ENCODE data around the gene CMC2.

Gene CMC2

GRCh38 chr16:80954985-80955384, 51.7 kb downstream of the CMC2 start:
- H2AFZ ChIP-seq (ENCODE audit: low read depth, low read length) = no peak overlapping the region
- H3K36me3 ChIP-seq (ENCODE audit: insufficient read depth, low read length) = no peaks in the 10 kb centered on the region
- H3K4me1 ChIP-seq (ENCODE audit: insufficient read depth, low read length) = no peaks in the 10 kb centered on the region
- no peak overlapping the region for H3K4me3 ChIP-seq (ENCODE audit: low read length)
- H3K27me3 ChIP-seq (ENCODE audit: insufficient read depth, low read length) = no peaks in the 10 kb centered on the region
- no peaks in the 10 kb centered on the region for H3K9me3 ChIP-seq (ENCODE audit: low read length)

- no peak overlapping the region for H3K4me3 ChIP-seq (ENCODE audit: low read length)
- no peaks in the 10 kb centered on the region for H3K9me3 ChIP-seq (ENCODE audit: low read length)
- H2AFZ ChIP-seq (ENCODE audit: low read depth, low read length) = no peak overlapping the region
- H3K4me1 ChIP-seq (ENCODE audit: insufficient read depth, low read length) = peaks cover 13% of the 10 kb centered on the region
- no peaks in the 10 kb centered on the region for H3K36me3 ChIP-seq (ENCODE audit: insufficient read depth, low read length)
- no peaks in the 10 kb centered on the region for H3K27me3 ChIP-seq (ENCODE audit: insufficient read depth, low read length)
Observed at GRCh38 chr16:80948886-80949493, 57.7 kb downstream of the CMC2 start.

GRCh38 chr16:80947708-80948625, 58.7 kb downstream of the CMC2 start:
- Histone ChIP-seq H3K4me1 (ENCODE audit: insufficient read depth, low read length) (peaks cover 13% of the 10 kb centered on the region), H3K36me3 (ENCODE audit: insufficient read depth, low read length) (no peaks in the 10 kb centered on the region), H3K27me3 (ENCODE audit: insufficient read depth, low read length) (no peaks in the 10 kb centered on the region), H2AFZ (ENCODE audit: low read depth, low read length) (no peak overlapping the region), H3K4me3 (ENCODE audit: low read length) (no peak overlapping the region), H3K9me3 (ENCODE audit: low read length) (no peaks in the 10 kb centered on the region)

GRCh38 chr16:80947239-80947638, 59.4 kb downstream of the CMC2 start:
- Histone ChIP-seq H3K9me3 (ENCODE audit: low read length) (no peaks in the 10 kb centered on the region), H3K4me1 (ENCODE audit: insufficient read depth, low read length) (peaks cover 13% of the 10 kb centered on the region), H3K27me3 (ENCODE audit: insufficient read depth, low read length) (no peaks in the 10 kb centered on the region), H3K36me3 (ENCODE audit: insufficient read depth, low read length) (no peaks in the 10 kb centered on the region), H2AFZ (ENCODE audit: low read depth, low read length) (no peak overlapping the region), H3K4me3 (ENCODE audit: low read length) (no peak overlapping the region)

GRCh38 chr16:80946481-80946880, 60.2 kb downstream of the CMC2 start:
- Histone ChIP-seq H3K9me3 (ENCODE audit: low read length) (no peaks in the 10 kb centered on the region), H2AFZ (ENCODE audit: low read depth, low read length) (no peak overlapping the region), H3K27me3 (ENCODE audit: insufficient read depth, low read length) (no peaks in the 10 kb centered on the region), H3K36me3 (ENCODE audit: insufficient read depth, low read length) (no peaks in the 10 kb centered on the region), H3K4me3 (ENCODE audit: low read length) (no peak overlapping the region), H3K4me1 (ENCODE audit: insufficient read depth, low read length) (peaks cover 13% of the 10 kb centered on the region)

- Histone ChIP-seq H3K4me3 (ENCODE audit: low read length) (no peak overlapping the region), H2AFZ (ENCODE audit: low read depth, low read length) (no peak overlapping the region), H3K9me3 (ENCODE audit: low read length) (no peaks in the 10 kb centered on the region), H3K27me3 (ENCODE audit: insufficient read depth, low read length) (no peaks in the 10 kb centered on the region), H3K4me1 (ENCODE audit: insufficient read depth, low read length) (peaks cover 8% of the 10 kb centered on the region), H3K36me3 (ENCODE audit: insufficient read depth, low read length) (no peaks in the 10 kb centered on the region)
Observed at GRCh38 chr16:80940069-80940856, 66.4 kb downstream of the CMC2 start.

- Histone ChIP-seq H3K27me3 (ENCODE audit: insufficient read depth, low read length) (peaks cover 7% of the 10 kb centered on the region), H3K9me3 (ENCODE audit: low read length) (no peaks in the 10 kb centered on the region), H2AFZ (ENCODE audit: low read depth, low read length) (no peak overlapping the region), H3K4me3 (ENCODE audit: low read length) (no peak overlapping the region), H3K36me3 (ENCODE audit: insufficient read depth, low read length) (no peaks in the 10 kb centered on the region), H3K4me1 (ENCODE audit: insufficient read depth, low read length) (peaks cover 8% of the 10 kb centered on the region)
Observed at GRCh38 chr16:80938879-80939260, 67.8 kb downstream of the CMC2 start.

- no peak overlapping the region for H2AFZ ChIP-seq (ENCODE audit: low read depth, low read length)
- H3K4me1 ChIP-seq (ENCODE audit: insufficient read depth, low read length) = peaks cover 8% of the 10 kb centered on the region
- no peak overlapping the region for H3K4me3 ChIP-seq (ENCODE audit: low read length)
- H3K27me3 ChIP-seq (ENCODE audit: insufficient read depth, low read length) = peaks cover 9% of the 10 kb centered on the region
- H3K9me3 ChIP-seq (ENCODE audit: low read length) = no peaks in the 10 kb centered on the region
- H3K36me3 ChIP-seq (ENCODE audit: insufficient read depth, low read length) = no peaks in the 10 kb centered on the region
Observed at GRCh38 chr16:80938004-80938878, 68.4 kb downstream of the CMC2 start.

GRCh38 chr16:80936410-80936809, 70.3 kb downstream of the CMC2 start:
- H3K4me3 ChIP-seq (ENCODE audit: low read length) = no peak overlapping the region
- peaks cover 8% of the 10 kb centered on the region for H3K4me1 ChIP-seq (ENCODE audit: insufficient read depth, low read length)
- no peaks in the 10 kb centered on the region for H3K36me3 ChIP-seq (ENCODE audit: insufficient read depth, low read length)
- no peak overlapping the region for H2AFZ ChIP-seq (ENCODE audit: low read depth, low read length)
- peaks cover 15% of the 10 kb centered on the region for H3K27me3 ChIP-seq (ENCODE audit: insufficient read depth, low read length)
- H3K9me3 ChIP-seq (ENCODE audit: low read length) = no peaks in the 10 kb centered on the region

GRCh38 chr16:80935691-80936090, 71.0 kb downstream of the CMC2 start:
- H3K4me3 ChIP-seq (ENCODE audit: low read length) = no peak overlapping the region
- no peaks in the 10 kb centered on the region for H3K9me3 ChIP-seq (ENCODE audit: low read length)
- H3K27me3 ChIP-seq (ENCODE audit: insufficient read depth, low read length) = peaks cover 15% of the 10 kb centered on the region
- H3K4me1 ChIP-seq (ENCODE audit: insufficient read depth, low read length) = peaks cover 8% of the 10 kb centered on the region
- H3K36me3 ChIP-seq (ENCODE audit: insufficient read depth, low read length) = no peaks in the 10 kb centered on the region
- no peak overlapping the region for H2AFZ ChIP-seq (ENCODE audit: low read depth, low read length)

GRCh38 chr16:80932708-80933095, 74.0 kb downstream of the CMC2 start:
- Histone ChIP-seq H3K4me3 (ENCODE audit: low read length) (no peak overlapping the region), H3K4me1 (ENCODE audit: insufficient read depth, low read length) (peaks cover 3% of the 10 kb centered on the region), H3K9me3 (ENCODE audit: low read length) (no peaks in the 10 kb centered on the region), H3K36me3 (ENCODE audit: insufficient read depth, low read length) (no peaks in the 10 kb centered on the region), H2AFZ (ENCODE audit: low read depth, low read length) (peak overlapping the region; percentile 78), H3K27me3 (ENCODE audit: insufficient read depth, low read length) (peaks cover 15% of the 10 kb centered on the region)

GRCh38 chr16:80931801-80932707, 74.6 kb downstream of the CMC2 start:
- Histone ChIP-seq H3K27me3 (ENCODE audit: insufficient read depth, low read length) (peaks cover 15% of the 10 kb centered on the region), H2AFZ (ENCODE audit: low read depth, low read length) (peak overlapping the region; percentile 78), H3K4me3 (ENCODE audit: low read length) (peak overlapping the region; percentile 23), H3K9me3 (ENCODE audit: low read length) (no peaks in the 10 kb centered on the region), H3K4me1 (ENCODE audit: insufficient read depth, low read length) (no peaks in the 10 kb centered on the region), H3K36me3 (ENCODE audit: insufficient read depth, low read length) (no peaks in the 10 kb centered on the region)

Data from neuron (in vitro differentiated cells).